SK-N-SH (cell line): ENCODE data around the gene HAUS3. TPM values are rescaled to one million over a fixed set of nuclear protein-coding genes. Genes with fewer than 3 reads are reported as not detected.
A peak's percentile ranks its signal among the peaks of the same experiment; 100 is the strongest.
"Not testable (repeated sequence)": the region's sequence is repeated elsewhere in the genome, so short reads cannot be mapped to it uniquely, and the experiment has no call there.

ENCODE experiments used
- CTCF ChIA-PET: fragments of 300-600, 350-600 bp; formaldehyde crosslinking; extraction: SDS; loops from one replicate; lab custom pipeline; 2021; lab: Yijun Ruan, JAX
- POLR2A ChIA-PET: fragments of 350-600 bp; sonication (Branson Sonifier 250); formaldehyde crosslinking; extraction: SDS; loops from one replicate; lab custom pipeline; 2020; ENCODE audit warnings: antibody characterized with exemption, inconsistent platforms; lab: Yijun Ruan, JAX
- DNase-seq: peaks from one replicate; pipeline ENCODE4 v3.0.0; 2012
- H2AFZ ChIP-seq: fragments of 200-600 bp; sonication (generic); 2 replicates; pipeline ENCODE4 v1.8.1; 2016; ENCODE audit warnings: antibody characterized with exemption, mild to moderate bottlenecking, low read depth
- H3F3A ChIP-seq: fragments of 200-600 bp; sonication (generic); replicated peaks from 2 replicates; pipeline ENCODE3; 2016; ENCODE audit warnings: antibody characterized with exemption, mild to moderate bottlenecking; ENCODE audit not compliant: insufficient read depth
- H3K27ac ChIP-seq, 2 experiments: fragments of 200-500 bp in 1 of 2; fragments of 200-600 bp in 1 of 2; sonication (Bioruptor generic) in 1 of 2; sonication (generic), shearing (Covaris generic) in 1 of 2; 2 replicates each; pipeline versions ENCODE4 v1.5.1 to v1.6.1; 2014 to 2016; ENCODE audit warnings: low read depth in 2 of 2, inconsistent platforms in 1 of 2, low read length in 1 of 2, mild to moderate bottlenecking in 1 of 2, mixed read lengths in 1 of 2
- H3K27me3 ChIP-seq: fragments of 200-600 bp; sonication (generic), shearing (Covaris generic); 2 replicates; pipeline ENCODE4 v1.6.1; 2016; ENCODE audit warnings: mixed run types; ENCODE audit not compliant: insufficient read depth
- H3K36me3 ChIP-seq, 2 experiments: fragments of 200-500 bp in 1 of 2; fragments of 200-600 bp in 1 of 2; sonication (Bioruptor generic) in 1 of 2; sonication (generic) in 1 of 2; replicated peaks in 1 of 2; 2 replicates each; pipeline versions ENCODE3 to v1.5.1; 2014 to 2016; ENCODE audit warnings: low read length in 1 of 2, mild to moderate bottlenecking in 1 of 2; ENCODE audit not compliant: insufficient read depth in 2 of 2, control insufficient read depth in 1 of 2
- H3K4me1 ChIP-seq, 2 experiments: fragments of 200-500 bp in 1 of 2; fragments of 200-600 bp in 1 of 2; sonication (Bioruptor generic) in 1 of 2; sonication (generic), shearing (Covaris generic) in 1 of 2; 2 replicates each; pipeline versions ENCODE4 v1.5.1 to v1.6.1; 2014 to 2016; ENCODE audit warnings: low read depth in 1 of 2, low read length in 1 of 2, mixed run types in 1 of 2; ENCODE audit not compliant: insufficient read depth in 2 of 2, control insufficient read depth in 1 of 2
- H3K4me2 ChIP-seq: fragments of 200-600 bp; sonication (generic), shearing (Covaris generic); 2 replicates; pipeline ENCODE4 v1.6.1; 2017; ENCODE audit warnings: mixed run types
- H3K4me3 ChIP-seq, 2 experiments: fragments of 200-500 bp in 1 of 2; fragments of 200-600 bp in 1 of 2; sonication (Bioruptor generic) in 1 of 2; sonication (generic), shearing (Covaris generic) in 1 of 2; 2 replicates each; pipeline versions ENCODE4 v1.5.1 to v1.8.1; 2014 to 2016; ENCODE audit warnings: low read depth in 2 of 2, inconsistent platforms in 1 of 2, low read length in 1 of 2, mild to moderate bottlenecking in 1 of 2, mixed read lengths in 1 of 2, moderate library complexity in 1 of 2
- H3K79me2 ChIP-seq: fragments of 200-600 bp; sonication (generic); 2 replicates; pipeline ENCODE4 v1.8.1; 2017; ENCODE audit warnings: mild to moderate bottlenecking; ENCODE audit not compliant: insufficient read depth
- H3K9ac ChIP-seq: fragments of 200-600 bp; sonication (generic); 2 replicates; pipeline ENCODE4 v1.6.1; 2017; ENCODE audit warnings: mixed run types
- H3K9me2 ChIP-seq: fragments of 200-600 bp; sonication (generic); 2 replicates; pipeline ENCODE4 v1.6.1; 2017; ENCODE audit warnings: mixed run types
- H3K9me3 ChIP-seq: fragments of 200-600 bp; sonication (generic); 2 replicates; pipeline ENCODE4 v1.6.1; 2017; ENCODE audit warnings: mixed run types, mild to moderate bottlenecking, moderate library complexity
- H4K20me1 ChIP-seq: fragments of 200-600 bp; sonication (generic); 2 replicates; pipeline ENCODE4 v1.6.1; 2017; ENCODE audit warnings: mild to moderate bottlenecking, mixed run types; ENCODE audit not compliant: insufficient read depth
- EZH2phosphoT487 ChIP-seq: fragments of 200-600 bp; sonication (generic); IDR thresholded peaks from 2 replicates; pipeline ENCODE4 v1.6.1; 2017; ENCODE audit warnings: low read depth, mixed run types, mild to moderate bottlenecking, antibody characterized with exemption, moderate library complexity, borderline replicate concordance
- GABPA ChIP-seq: IDR thresholded peaks from 2 replicates; pipeline ENCODE4 v1.4.0; 2012; ENCODE audit warnings: low read depth, mild to moderate bottlenecking
- GATA2 ChIP-seq: sonication (generic); formaldehyde crosslinking; IDR thresholded peaks from 2 replicates; pipeline ENCODE4 v1.5.0; 2020; ENCODE audit warnings: mild to moderate bottlenecking, missing genetic modification reagents
- MAX ChIP-seq: IDR thresholded peaks from 2 replicates; pipeline ENCODE4 v1.4.0; 2012; ENCODE audit warnings: low read depth
- NRF1 ChIP-seq: IDR thresholded peaks from 2 replicates; pipeline ENCODE4 v1.6.1; 2012; ENCODE audit warnings: low read depth, mild to moderate bottlenecking, low read length
- RAD21 ChIP-seq: IDR thresholded peaks from 2 replicates; pipeline ENCODE4 v1.6.1; 2012; ENCODE audit warnings: mild to moderate bottlenecking, low read length
- RFX5 ChIP-seq: IDR thresholded peaks from 2 replicates; pipeline ENCODE4 v1.6.1; 2012; ENCODE audit warnings: mild to moderate bottlenecking, improper control_type of control experiment, low read length
- RXRA ChIP-seq: IDR thresholded peaks from 2 replicates; pipeline ENCODE4 v1.4.0; 2012; ENCODE audit warnings: low read depth, mild to moderate bottlenecking, borderline replicate concordance
- TCF12 ChIP-seq: IDR thresholded peaks from 2 replicates; pipeline ENCODE4 v1.4.0; 2012
- TEAD4 ChIP-seq: IDR thresholded peaks from 2 replicates; pipeline ENCODE4 v1.4.0; 2012; ENCODE audit warnings: mild to moderate bottlenecking, borderline replicate concordance; ENCODE audit not compliant: insufficient read depth
- USF2 ChIP-seq: fragments of 150-350 bp; IDR thresholded peaks from 2 replicates; pipeline ENCODE4 v1.6.1; 2017; ENCODE audit warnings: antibody characterized with exemption, low read length, low read depth, borderline replicate concordance
- WGBS: methylation state at CpG from one replicate; pipeline ENCODE4 v1.1.6; 2017; ENCODE audit warnings: low lambda C conversion rate; 5-methylcytosine and 5-hydroxymethylcytosine counted together
- polyA plus RNA-seq, 3 experiments: library from polyadenylated mRNA; depleted of rRNA; stranded (reverse); fragments of >200 nt; gene quantifications; 2 replicates each; pipeline ENCODE4 v1.2.3, GENCODE V29; 2012
- TF ChIP-seq, protein P1 (sequence below): fragments of 150-350 bp; IDR thresholded peaks from 2 replicates; pipeline ENCODE4 v1.6.1; 2016; ENCODE audit warnings: mild to moderate bottlenecking, low read depth, low read length
- TF ChIP-seq, protein P2 (sequence below): IDR thresholded peaks from 2 replicates; pipeline ENCODE4 v1.4.0; 2012; ENCODE audit warnings: low read depth, borderline replicate concordance
- TF ChIP-seq, protein P3 (sequence below): fragments of 200-600 bp; sonication (generic); IDR thresholded peaks from 2 replicates; pipeline ENCODE4 v1.6.1; 2017; ENCODE audit warnings: antibody characterized with exemption, mild to moderate bottlenecking, moderate library complexity

HAUS3 gene
- polyA plus RNA-seq, 1 of the 3 experiments (the other 2 are of a cell fraction) = 6.3 TPM

DNA sequence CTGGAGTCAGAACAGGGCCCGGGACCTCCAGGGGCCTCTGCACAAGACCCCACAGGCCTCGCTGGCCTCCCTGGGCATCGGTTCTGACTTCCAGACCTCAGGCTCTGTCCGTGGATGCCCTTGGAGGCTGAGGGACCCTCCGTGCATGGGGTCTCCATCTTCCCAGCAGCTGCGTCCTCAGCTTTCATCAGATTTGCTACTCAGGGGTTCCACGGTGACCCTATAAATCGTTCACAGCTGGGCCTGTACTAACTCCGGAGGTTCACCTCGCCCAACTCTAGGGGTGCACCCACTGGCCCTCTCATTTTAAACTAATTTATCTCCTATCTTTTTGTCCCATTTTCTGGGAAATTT lies 33.1 kb upstream of the HAUS3 start:
- H2AFZ ChIP-seq, H3F3A ChIP-seq, H3K36me3 ChIP-seq, H3K9ac ChIP-seq, H3K9me2 ChIP-seq, H3K4me2 ChIP-seq, H3K79me2 ChIP-seq, H3K9me3 ChIP-seq, H3K27me3 ChIP-seq, H3K4me3 ChIP-seq, H4K20me1 ChIP-seq, POLR2A ChIA-PET, DNase-seq, H3K27ac ChIP-seq: not testable (repeated sequence)
- WGBS = 83% methylated on average over 10 of the region's 10 CpGs
- CTCF ChIA-PET = interaction anchor here (1.2 kb wide), 1 partner anchor 41 kb away, joined by 3 read pairs; no protein-coding TSS in a partner anchor
- H3K4me1 ChIP-seq = peaks cover 0 to 26% of the 10 kb centered on the region in 2 experiments; a peak in 1 of 4 replicates

- POLR2A ChIA-PET = no interaction called here
- peak; percentile 74 for TF ChIP-seq GATA2 (CRISPR knock-in tag)
- TF ChIP-seq RFX5 = no peak
- TF ChIP-seq MAX = no peak
- WGBS = 61% methylated on average over 12 of the region's 21 CpGs
Measured at GRCh38 chr4:2274320-2275043, 32.6 kb upstream of the HAUS3 start.

DNA sequence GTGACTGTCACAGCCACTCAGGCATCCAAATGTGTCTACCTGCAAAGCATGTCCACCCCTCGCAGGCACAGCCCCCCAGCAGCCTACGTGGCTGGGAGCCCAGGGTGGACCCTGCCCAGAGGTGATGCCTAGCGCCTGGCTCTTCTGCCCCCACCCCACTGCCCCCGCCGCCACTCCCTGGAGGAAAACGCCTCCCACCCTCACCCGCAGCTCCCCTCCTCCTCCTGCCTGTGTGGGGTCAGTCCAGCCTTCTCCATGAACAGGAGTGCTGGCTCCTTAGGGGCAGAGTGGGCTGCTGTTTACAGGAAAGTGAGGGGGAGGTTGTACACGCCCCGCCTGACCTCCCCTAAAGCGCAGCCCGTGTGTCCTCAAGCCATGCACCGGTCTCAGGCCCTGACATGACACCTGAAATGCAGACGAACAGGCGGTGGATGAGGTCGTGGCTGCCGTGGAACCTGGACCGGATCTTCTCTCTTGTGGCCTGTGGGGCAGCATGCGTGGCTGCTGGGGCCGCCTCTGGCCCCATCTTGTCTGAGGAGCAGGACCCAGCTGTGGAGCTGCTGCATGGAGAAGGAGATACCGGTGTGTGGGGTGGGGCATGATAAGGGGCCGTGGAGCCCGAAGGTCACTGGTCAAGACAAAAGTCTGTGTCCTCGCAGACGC lies 31.9 kb upstream of the HAUS3 start:
- no peaks in the 10 kb centered on the region for H3K9me3 ChIP-seq
- POLR2A ChIA-PET = no interaction called here
- WGBS = 78% methylated on average over 18 of the region's 24 CpGs
- H2AFZ ChIP-seq = no peak overlapping the region
- no peak overlapping the region for H3K4me3 ChIP-seq
- no peak overlapping the region for H3K9ac ChIP-seq
- H3K9me2 ChIP-seq = no peaks in the 10 kb centered on the region
- H3K79me2 ChIP-seq = no peaks in the 10 kb centered on the region
- H3F3A ChIP-seq = no peaks in the 10 kb centered on the region
- no peaks in the 10 kb centered on the region for H4K20me1 ChIP-seq
- DNase-seq = peak; percentile 51
- CTCF ChIA-PET = interaction anchor here (0.7 to 1.4 kb wide), 4 partner anchors 30 to 264 kb away, joined by 3 to 5 read pairs (median 3); no protein-coding TSS in a partner anchor
- H3K36me3 ChIP-seq = no peaks in the 10 kb centered on the region
- peaks cover 0 to 37% of the 10 kb centered on the region in 2 experiments; a peak in 1 of 4 replicates for H3K4me1 ChIP-seq
- no peak overlapping the region; a peak in 1 of 4 replicates for H3K27ac ChIP-seq
- H3K4me2 ChIP-seq = no peak overlapping the region
- H3K27me3 ChIP-seq = no peaks in the 10 kb centered on the region
- TF ChIP-seq GABPA (no peak), RXRA (no peak), TCF12 (no peak), TEAD4 (no peak), RFX5 (no peak), USF2 (no peak), NRF1 (no peak), RAD21 (no peak), EZH2phosphoT487 (no peak), GATA2 (CRISPR knock-in tag) (no peak)
- TF ChIP-seq, protein P1, sequence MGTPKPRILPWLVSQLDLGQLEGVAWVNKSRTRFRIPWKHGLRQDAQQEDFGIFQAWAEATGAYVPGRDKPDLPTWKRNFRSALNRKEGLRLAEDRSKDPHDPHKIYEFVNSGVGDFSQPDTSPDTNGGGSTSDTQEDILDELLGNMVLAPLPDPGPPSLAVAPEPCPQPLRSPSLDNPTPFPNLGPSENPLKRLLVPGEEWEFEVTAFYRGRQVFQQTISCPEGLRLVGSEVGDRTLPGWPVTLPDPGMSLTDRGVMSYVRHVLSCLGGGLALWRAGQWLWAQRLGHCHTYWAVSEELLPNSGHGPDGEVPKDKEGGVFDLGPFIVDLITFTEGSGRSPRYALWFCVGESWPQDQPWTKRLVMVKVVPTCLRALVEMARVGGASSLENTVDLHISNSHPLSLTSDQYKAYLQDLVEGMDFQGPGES = no peak
- TF ChIP-seq, protein P2, sequence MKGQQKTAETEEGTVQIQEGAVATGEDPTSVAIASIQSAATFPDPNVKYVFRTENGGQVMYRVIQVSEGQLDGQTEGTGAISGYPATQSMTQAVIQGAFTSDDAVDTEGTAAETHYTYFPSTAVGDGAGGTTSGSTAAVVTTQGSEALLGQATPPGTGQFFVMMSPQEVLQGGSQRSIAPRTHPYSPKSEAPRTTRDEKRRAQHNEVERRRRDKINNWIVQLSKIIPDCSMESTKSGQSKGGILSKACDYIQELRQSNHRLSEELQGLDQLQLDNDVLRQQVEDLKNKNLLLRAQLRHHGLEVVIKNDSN = no peak
- TF ChIP-seq, protein P3, sequence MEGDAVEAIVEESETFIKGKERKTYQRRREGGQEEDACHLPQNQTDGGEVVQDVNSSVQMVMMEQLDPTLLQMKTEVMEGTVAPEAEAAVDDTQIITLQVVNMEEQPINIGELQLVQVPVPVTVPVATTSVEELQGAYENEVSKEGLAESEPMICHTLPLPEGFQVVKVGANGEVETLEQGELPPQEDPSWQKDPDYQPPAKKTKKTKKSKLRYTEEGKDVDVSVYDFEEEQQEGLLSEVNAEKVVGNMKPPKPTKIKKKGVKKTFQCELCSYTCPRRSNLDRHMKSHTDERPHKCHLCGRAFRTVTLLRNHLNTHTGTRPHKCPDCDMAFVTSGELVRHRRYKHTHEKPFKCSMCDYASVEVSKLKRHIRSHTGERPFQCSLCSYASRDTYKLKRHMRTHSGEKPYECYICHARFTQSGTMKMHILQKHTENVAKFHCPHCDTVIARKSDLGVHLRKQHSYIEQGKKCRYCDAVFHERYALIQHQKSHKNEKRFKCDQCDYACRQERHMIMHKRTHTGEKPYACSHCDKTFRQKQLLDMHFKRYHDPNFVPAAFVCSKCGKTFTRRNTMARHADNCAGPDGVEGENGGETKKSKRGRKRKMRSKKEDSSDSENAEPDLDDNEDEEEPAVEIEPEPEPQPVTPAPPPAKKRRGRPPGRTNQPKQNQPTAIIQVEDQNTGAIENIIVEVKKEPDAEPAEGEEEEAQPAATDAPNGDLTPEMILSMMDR = no peak

More at GRCh38 chr4:2274320-2275043, 32.6 kb upstream of the HAUS3 start:
- H3K9me3 ChIP-seq = no peaks in the 10 kb centered on the region
- no peaks in the 10 kb centered on the region for H4K20me1 ChIP-seq
- no peak overlapping the region for H3K4me3 ChIP-seq
- peak; percentile 68 for DNase-seq
- no peaks in the 10 kb centered on the region for H3F3A ChIP-seq
- H3K27ac ChIP-seq = no peak overlapping the region; a peak in 1 of 4 replicates
- H3K36me3 ChIP-seq = no peaks in the 10 kb centered on the region
- H3K4me2 ChIP-seq = no peak overlapping the region
- H3K4me1 ChIP-seq = peaks cover 0 to 31% of the 10 kb centered on the region in 2 experiments; a peak in 1 of 4 replicates
- no peak overlapping the region for H3K9ac ChIP-seq
- no peaks in the 10 kb centered on the region for H3K79me2 ChIP-seq
- H3K9me2 ChIP-seq = no peaks in the 10 kb centered on the region
- CTCF ChIA-PET = interaction anchor here (1.2 to 1.4 kb wide), 2 partner anchors 41 to 55 kb away, joined by 3 to 5 read pairs; no protein-coding TSS in a partner anchor
- no peak overlapping the region for H2AFZ ChIP-seq
- H3K27me3 ChIP-seq = no peaks in the 10 kb centered on the region
